ENCODE data around the gene KIAA0586. TPM values are rescaled to one million over a fixed set of nuclear protein-coding genes. Genes with fewer than 3 reads are reported as not detected.

The KIAA0586 gene
- total RNA-seq, 4 donors from 2014 or later, result 10.8 to 17.1 (median 13.9) TPM

- TF ChIP-seq POLR2A (IDR thresholded peaks at IDR 0.05; ENCODE audit: low read depth) (no peak), EP300 (IDR thresholded peaks at IDR 0.05) (no peak), POLR2AphosphoS5 (IDR thresholded peaks at IDR 0.05) (no peak)
- TF ChIP-seq, protein P1, sequence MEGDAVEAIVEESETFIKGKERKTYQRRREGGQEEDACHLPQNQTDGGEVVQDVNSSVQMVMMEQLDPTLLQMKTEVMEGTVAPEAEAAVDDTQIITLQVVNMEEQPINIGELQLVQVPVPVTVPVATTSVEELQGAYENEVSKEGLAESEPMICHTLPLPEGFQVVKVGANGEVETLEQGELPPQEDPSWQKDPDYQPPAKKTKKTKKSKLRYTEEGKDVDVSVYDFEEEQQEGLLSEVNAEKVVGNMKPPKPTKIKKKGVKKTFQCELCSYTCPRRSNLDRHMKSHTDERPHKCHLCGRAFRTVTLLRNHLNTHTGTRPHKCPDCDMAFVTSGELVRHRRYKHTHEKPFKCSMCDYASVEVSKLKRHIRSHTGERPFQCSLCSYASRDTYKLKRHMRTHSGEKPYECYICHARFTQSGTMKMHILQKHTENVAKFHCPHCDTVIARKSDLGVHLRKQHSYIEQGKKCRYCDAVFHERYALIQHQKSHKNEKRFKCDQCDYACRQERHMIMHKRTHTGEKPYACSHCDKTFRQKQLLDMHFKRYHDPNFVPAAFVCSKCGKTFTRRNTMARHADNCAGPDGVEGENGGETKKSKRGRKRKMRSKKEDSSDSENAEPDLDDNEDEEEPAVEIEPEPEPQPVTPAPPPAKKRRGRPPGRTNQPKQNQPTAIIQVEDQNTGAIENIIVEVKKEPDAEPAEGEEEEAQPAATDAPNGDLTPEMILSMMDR (IDR thresholded peaks at IDR 0.05), result no peak
- H3K36me3 ChIP-seq, result no peaks in the 10 kb centered on the region
- H3K27me3 ChIP-seq, result no peaks in the 10 kb centered on the region
- DNase-seq (ENCODE audit: extremely low spot score), result no peak
- 90% methylated on average over 3 of the region's 3 CpGs for WGBS
- intact Hi-C loops (cut with DNase I), result no loop called here
- H3K27ac ChIP-seq (replicated peaks in 1 of 4), result no peak overlapping the region
- H3K4me3 ChIP-seq, result no peak overlapping the region
- H3K9me3 ChIP-seq, result no peaks in the 10 kb centered on the region
- peaks cover 0 to 6% (median 2%) of the 10 kb centered on the region in 4 donors for H3K4me1 ChIP-seq
These were observed 139.5 kb downstream of the KIAA0586 start for GRCh38 chr14:58566979-58567378.

- H3K9me3 ChIP-seq, result no peaks in the 10 kb centered on the region
- WGBS, result 95% methylated on average over 3 of the region's 3 CpGs
- peaks cover 0 to 9% (median 2%) of the 10 kb centered on the region in 4 donors for H3K4me1 ChIP-seq
- no peaks in the 10 kb centered on the region for H3K36me3 ChIP-seq
- no peak overlapping the region for H3K27ac ChIP-seq (replicated peaks in 1 of 4)
- H3K4me3 ChIP-seq, result no peak overlapping the region
- intact Hi-C loops (cut with DNase I), result no loop called here
- H3K27me3 ChIP-seq, result no peaks in the 10 kb centered on the region
- no peak for DNase-seq (ENCODE audit: extremely low spot score)
- TF ChIP-seq, protein P1 (IDR thresholded peaks at IDR 0.05), result no peak
- TF ChIP-seq EP300 (IDR thresholded peaks at IDR 0.05) (no peak), POLR2AphosphoS5 (IDR thresholded peaks at IDR 0.05) (no peak), POLR2A (IDR thresholded peaks at IDR 0.05; ENCODE audit: low read depth) (no peak)
These were observed 140.8 kb downstream of the KIAA0586 start for GRCh38 chr14:58568322-58568721.

- TF ChIP-seq EP300 (IDR thresholded peaks at IDR 0.05) (no peak), POLR2AphosphoS5 (IDR thresholded peaks at IDR 0.05) (no peak)
- intact Hi-C loops (cut with DNase I), result no loop called here
- Histone ChIP-seq H3K27ac (replicated peaks in 1 of 4) (no peak overlapping the region), H3K4me3 (no peak overlapping the region), H3K4me1 (peaks cover 0 to 9% (median 2%) of the 10 kb centered on the region in 4 donors), H3K9me3 (no peaks in the 10 kb centered on the region), H3K27me3 (no peaks in the 10 kb centered on the region), H3K36me3 (no peaks in the 10 kb centered on the region)
- no peak for DNase-seq (ENCODE audit: extremely low spot score)
- 92% methylated on average over 7 of the region's 7 CpGs for WGBS
These were observed 143.7 kb downstream of the KIAA0586 start for GRCh38 chr14:58571256-58571655.

DNA sequence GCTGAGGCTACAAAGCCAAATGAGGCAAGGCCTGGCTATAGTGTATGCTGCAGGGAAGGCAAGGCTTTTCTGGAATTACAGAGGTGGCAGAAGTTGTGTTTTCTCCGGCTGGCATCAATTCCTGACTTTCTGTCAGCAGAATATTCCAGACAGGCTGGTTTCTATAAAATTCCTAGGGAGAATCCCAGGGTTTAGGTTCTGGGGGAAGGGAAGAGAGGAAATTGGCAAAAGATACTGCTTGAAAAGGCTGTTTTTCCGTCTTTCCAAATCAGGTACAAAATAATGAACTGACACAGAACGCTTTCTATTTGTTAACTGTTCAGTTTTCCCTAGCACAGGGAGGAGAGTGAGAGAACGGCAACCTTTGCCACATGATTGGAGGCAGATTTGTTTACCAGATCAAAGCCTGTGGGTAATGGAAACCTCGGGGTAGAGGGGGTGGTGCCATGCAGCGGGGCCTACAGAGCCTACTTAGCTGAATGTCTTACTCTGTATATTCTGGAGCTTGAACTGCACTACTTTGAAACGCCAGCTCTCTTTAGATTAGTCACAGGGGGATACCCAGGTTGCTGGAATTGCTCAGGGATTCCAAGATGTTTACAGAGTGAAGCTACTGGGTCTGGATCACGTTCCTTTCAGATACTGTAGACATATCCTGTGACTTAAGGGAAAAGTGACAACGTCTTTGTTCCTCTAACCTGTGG is 144.4 kb downstream of the KIAA0586 start:
- Histone ChIP-seq H3K4me1 (peaks cover 0 to 9% (median 2%) of the 10 kb centered on the region in 4 donors), H3K4me3 (no peak overlapping the region), H3K27me3 (no peaks in the 10 kb centered on the region), H3K27ac (replicated peaks in 1 of 4) (no peak overlapping the region), H3K36me3 (no peaks in the 10 kb centered on the region), H3K9me3 (no peaks in the 10 kb centered on the region)
- 38% methylated on average over 9 of the region's 9 CpGs for WGBS
- no peak for DNase-seq (ENCODE audit: extremely low spot score)
- TF ChIP-seq, protein P1 (IDR thresholded peaks at IDR 0.05), result no peak
- no peak for TF ChIP-seq POLR2A (IDR thresholded peaks at IDR 0.05; ENCODE audit: low read depth)
- no peak for TF ChIP-seq EP300 (IDR thresholded peaks at IDR 0.05)
- TF ChIP-seq POLR2AphosphoS5 (IDR thresholded peaks at IDR 0.05), result no peak
- intact Hi-C loops (cut with DNase I), result no loop called here

DNA sequence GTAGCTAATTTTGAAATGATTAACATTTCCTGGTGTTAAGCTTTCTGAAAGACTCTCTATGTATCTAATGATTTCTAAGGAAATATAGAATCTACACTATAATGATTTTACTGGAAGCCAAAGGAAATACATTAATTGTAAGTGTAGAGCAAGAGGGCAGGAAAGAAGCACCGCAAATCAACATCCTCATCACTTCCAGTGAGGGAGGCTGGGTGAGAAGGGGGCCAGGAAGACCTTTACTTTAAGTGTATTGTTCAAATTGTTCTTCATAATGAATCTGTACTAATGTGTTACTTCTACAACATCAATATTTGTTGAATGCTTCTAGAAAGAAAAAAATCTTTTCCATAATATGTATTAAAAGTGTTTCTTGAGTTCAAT is 144.9 kb downstream of the KIAA0586 start:
- Histone ChIP-seq H3K27ac (replicated peaks in 1 of 4) (no peak overlapping the region), H3K9me3 (no peaks in the 10 kb centered on the region), H3K36me3 (no peaks in the 10 kb centered on the region), H3K4me1 (peaks cover 0 to 9% (median 2%) of the 10 kb centered on the region in 4 donors), H3K27me3 (no peaks in the 10 kb centered on the region), H3K4me3 (no peak overlapping the region)
- TF ChIP-seq POLR2AphosphoS5 (IDR thresholded peaks at IDR 0.05) (no peak), POLR2A (IDR thresholded peaks at IDR 0.05; ENCODE audit: low read depth) (no peak), EP300 (IDR thresholded peaks at IDR 0.05) (no peak)
- TF ChIP-seq, protein P1 (IDR thresholded peaks at IDR 0.05), result no peak
- intact Hi-C loops (cut with DNase I), result no loop called here
- WGBS, result 93% methylated on average over 1 of the region's 1 CpG
- no peak for DNase-seq (ENCODE audit: extremely low spot score)
